ENCODE data around the gene MS4A8. TPM values are rescaled to one million over a fixed set of nuclear protein-coding genes. Genes with fewer than 3 reads are reported as not detected.
"Not testable (repeated sequence)": the region's sequence is repeated elsewhere in the genome, so short reads cannot be mapped to it uniquely, and the experiment has no call there.

Gene MS4A8
- total RNA-seq, 1 donor from 2014 or later = not detected

DNA sequence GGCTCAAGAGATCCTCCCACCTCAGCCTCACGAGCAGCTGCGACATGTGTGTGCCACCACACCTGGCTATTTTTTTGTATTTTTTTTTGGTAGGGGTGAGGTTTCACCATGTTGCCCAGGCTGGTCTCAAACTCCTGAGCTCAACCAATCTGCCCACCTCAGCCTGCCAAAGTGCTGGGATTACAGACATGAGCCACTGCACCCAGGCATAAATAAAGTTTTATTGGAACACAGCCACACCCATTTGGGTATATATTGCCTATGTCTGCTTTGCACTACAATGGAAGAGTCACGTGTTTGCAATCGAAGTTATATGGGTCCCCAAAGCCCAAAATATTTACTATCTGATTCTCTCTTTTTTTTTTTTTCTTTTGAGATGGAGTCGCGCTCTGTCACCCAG lies 55.5 kb downstream of the MS4A8 start:
- Histone ChIP-seq H3K9me3 (ENCODE audit: low read depth) (no peaks in the 10 kb centered on the region), H3F3A (ENCODE audit: low read depth) (no peaks in the 10 kb centered on the region), H4K20me1 (ENCODE audit: low read depth) (no peaks in the 10 kb centered on the region), H3K27me3 (no peaks in the 10 kb centered on the region), H3K9ac (no peak overlapping the region), H3K36me3 (no peaks in the 10 kb centered on the region), H2AFZ (replicated peaks) (no peak overlapping the region), H3K27ac (no peak overlapping the region), H3K4me1 (no peaks in the 10 kb centered on the region), H3K4me3 (no peak overlapping the region), H3K4me2 (no peak overlapping the region), H3K79me2 (ENCODE audit: low read depth) (no peaks in the 10 kb centered on the region)
- no peak for DNase-seq (ENCODE audit: low spot score)
- TF ChIP-seq EZH2phosphoT487 (IDR thresholded peaks at IDR 0.05) (no peak), EZH2 (IDR thresholded peaks at IDR 0.05) (no peak)
- TF ChIP-seq, protein P1, sequence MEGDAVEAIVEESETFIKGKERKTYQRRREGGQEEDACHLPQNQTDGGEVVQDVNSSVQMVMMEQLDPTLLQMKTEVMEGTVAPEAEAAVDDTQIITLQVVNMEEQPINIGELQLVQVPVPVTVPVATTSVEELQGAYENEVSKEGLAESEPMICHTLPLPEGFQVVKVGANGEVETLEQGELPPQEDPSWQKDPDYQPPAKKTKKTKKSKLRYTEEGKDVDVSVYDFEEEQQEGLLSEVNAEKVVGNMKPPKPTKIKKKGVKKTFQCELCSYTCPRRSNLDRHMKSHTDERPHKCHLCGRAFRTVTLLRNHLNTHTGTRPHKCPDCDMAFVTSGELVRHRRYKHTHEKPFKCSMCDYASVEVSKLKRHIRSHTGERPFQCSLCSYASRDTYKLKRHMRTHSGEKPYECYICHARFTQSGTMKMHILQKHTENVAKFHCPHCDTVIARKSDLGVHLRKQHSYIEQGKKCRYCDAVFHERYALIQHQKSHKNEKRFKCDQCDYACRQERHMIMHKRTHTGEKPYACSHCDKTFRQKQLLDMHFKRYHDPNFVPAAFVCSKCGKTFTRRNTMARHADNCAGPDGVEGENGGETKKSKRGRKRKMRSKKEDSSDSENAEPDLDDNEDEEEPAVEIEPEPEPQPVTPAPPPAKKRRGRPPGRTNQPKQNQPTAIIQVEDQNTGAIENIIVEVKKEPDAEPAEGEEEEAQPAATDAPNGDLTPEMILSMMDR (IDR thresholded peaks at IDR 0.05) = no peak
- Mint-ChIP-seq H3K4me1 (peaks cover 2% of the 10 kb centered on the region), H3K27me3 (ENCODE audit: insufficient read depth, low read depth) (peaks cover 10% of the 10 kb centered on the region), H3K27ac (no peak overlapping the region), H3K36me3 (no peaks in the 10 kb centered on the region), H3K9me3 (peaks cover 3% of the 10 kb centered on the region), H3K4me3 (no peak overlapping the region)

DNA sequence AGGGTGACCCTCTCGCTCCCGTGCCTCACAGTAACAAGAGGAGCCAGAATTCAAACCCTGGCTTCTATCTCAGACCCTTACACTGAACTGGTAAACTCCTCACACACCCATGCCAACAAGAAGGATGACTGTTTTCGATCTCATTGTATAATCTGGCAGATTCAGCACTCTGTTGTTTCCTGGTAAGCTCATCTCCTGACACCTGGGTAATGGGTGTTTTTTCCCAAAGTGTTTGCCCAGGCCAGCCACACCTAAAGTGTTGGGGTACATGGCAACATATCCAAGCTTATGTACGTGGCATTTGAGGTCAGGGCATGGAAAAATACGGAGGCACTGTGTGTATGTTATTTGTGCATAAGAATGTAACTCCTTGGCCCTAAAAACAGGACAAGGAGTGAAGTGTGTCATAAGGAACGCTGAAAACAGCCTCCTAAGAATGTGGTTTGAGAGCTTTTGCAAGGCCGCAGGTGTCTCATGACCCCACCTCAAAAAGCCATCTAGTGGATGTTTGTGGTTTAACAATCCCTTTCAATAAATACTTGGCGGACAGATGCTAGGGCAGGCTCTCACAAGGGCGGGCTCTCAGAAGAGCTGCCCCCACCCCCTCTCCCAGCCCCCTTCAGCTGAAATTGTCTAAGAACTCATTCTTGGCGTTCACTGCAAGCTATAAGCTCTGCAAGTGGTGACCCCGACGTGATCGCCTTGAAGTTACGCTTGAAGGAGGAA lies 57.1 kb downstream of the MS4A8 start, which contains the start of gene MS4A15:
TSS of gene MS4A15 (plus strand) at position 561 of the 726 bp plus-strand sequence. CDS start 6,867 bp downstream, outside the sequence.
- Histone ChIP-seq H4K20me1 (ENCODE audit: low read depth) (no peaks in the 10 kb centered on the region), H3K9me3 (ENCODE audit: low read depth) (no peaks in the 10 kb centered on the region), H2AFZ (replicated peaks) (no peak within 1 kb of the TSS), H3K4me3 (no peak within 1 kb of the TSS), H3K36me3 (no peaks in the 10 kb centered on the region), H3K79me2 (ENCODE audit: low read depth) (no peaks in the 10 kb centered on the region), H3F3A (ENCODE audit: low read depth) (no peaks in the 10 kb centered on the region), H3K27me3 (no peaks in the 10 kb centered on the region), H3K27ac (no peak within 1 kb of the TSS), H3K9ac (no peak within 1 kb of the TSS), H3K4me2 (no peak within 1 kb of the TSS), H3K4me1 (no peaks in the 10 kb centered on the region)
- no peaks in the 10 kb centered on the region for H3K4me1 Mint-ChIP-seq
- TF ChIP-seq, protein P1 (IDR thresholded peaks at IDR 0.05) = peak; percentile 57
- TF ChIP-seq EZH2 (IDR thresholded peaks at IDR 0.05) = no peak
- peak; percentile 55 for DNase-seq (ENCODE audit: low spot score)
- no peak within 1 kb of the TSS for H3K27ac Mint-ChIP-seq
- no peak within 1 kb of the TSS for H3K4me3 Mint-ChIP-seq
- H3K9me3 Mint-ChIP-seq = peaks cover 3% of the 10 kb centered on the region
- H3K36me3 Mint-ChIP-seq = no peaks in the 10 kb centered on the region
- peaks cover 13% of the 10 kb centered on the region for H3K27me3 Mint-ChIP-seq (ENCODE audit: insufficient read depth, low read depth)

DNA sequence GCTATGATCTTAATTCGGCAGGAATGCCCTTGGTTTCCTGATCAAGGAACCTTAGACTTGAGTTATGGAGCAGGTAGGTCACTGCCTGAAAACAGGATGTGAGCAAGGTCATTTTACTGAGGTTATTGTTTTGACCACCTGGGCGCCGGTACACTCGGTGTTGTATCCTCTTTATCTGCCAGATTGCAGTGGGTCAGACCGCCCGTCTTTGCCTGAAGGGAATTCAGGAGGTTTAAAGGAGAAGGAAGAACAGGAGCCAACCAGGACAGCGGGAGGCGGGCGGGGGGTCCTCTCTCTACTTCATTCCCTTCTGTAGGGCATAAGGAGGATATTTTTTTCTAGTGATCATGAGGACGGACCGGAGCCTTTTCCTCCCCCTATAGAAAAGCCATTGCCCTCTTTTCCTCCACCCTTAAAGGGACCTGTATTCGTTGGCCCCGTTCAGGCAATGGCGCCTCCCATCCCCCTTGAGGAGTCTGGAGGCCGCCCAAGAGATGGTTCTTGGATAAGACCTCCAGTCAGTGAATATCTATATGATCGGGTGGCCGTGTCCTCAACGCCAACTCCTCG lies 57.9 kb downstream of the MS4A8 start:
- H2AFZ ChIP-seq (replicated peaks) = no peak overlapping the region
- H3K4me1 Mint-ChIP-seq = no peaks in the 10 kb centered on the region
- DNase-seq (ENCODE audit: low spot score) = no peak
- H3K4me3 Mint-ChIP-seq = no peak overlapping the region
- H3K4me1 ChIP-seq = no peaks in the 10 kb centered on the region
- no peak overlapping the region for H3K4me3 ChIP-seq
- H3K27me3 Mint-ChIP-seq (ENCODE audit: insufficient read depth, low read depth) = peaks cover 13% of the 10 kb centered on the region
- H3K36me3 Mint-ChIP-seq = no peaks in the 10 kb centered on the region
- H3K9me3 ChIP-seq (ENCODE audit: low read depth) = no peaks in the 10 kb centered on the region
- no peak overlapping the region for H3K4me2 ChIP-seq
- no peaks in the 10 kb centered on the region for H3K79me2 ChIP-seq (ENCODE audit: low read depth)
- no peak overlapping the region for H3K9ac ChIP-seq
- H4K20me1 ChIP-seq (ENCODE audit: low read depth) = no peaks in the 10 kb centered on the region
- no peaks in the 10 kb centered on the region for H3K27me3 ChIP-seq
- no peak for TF ChIP-seq EZH2phosphoT487 (IDR thresholded peaks at IDR 0.05)
- TF ChIP-seq, protein P1 (IDR thresholded peaks at IDR 0.05) = no peak
- TF ChIP-seq EZH2 (IDR thresholded peaks at IDR 0.05) = no peak
- peaks cover 3% of the 10 kb centered on the region for H3K9me3 Mint-ChIP-seq
- H3K36me3 ChIP-seq = no peaks in the 10 kb centered on the region
- H3K27ac ChIP-seq = no peak overlapping the region
- no peaks in the 10 kb centered on the region for H3F3A ChIP-seq (ENCODE audit: low read depth)
- H3K27ac Mint-ChIP-seq = no peak overlapping the region

DNA sequence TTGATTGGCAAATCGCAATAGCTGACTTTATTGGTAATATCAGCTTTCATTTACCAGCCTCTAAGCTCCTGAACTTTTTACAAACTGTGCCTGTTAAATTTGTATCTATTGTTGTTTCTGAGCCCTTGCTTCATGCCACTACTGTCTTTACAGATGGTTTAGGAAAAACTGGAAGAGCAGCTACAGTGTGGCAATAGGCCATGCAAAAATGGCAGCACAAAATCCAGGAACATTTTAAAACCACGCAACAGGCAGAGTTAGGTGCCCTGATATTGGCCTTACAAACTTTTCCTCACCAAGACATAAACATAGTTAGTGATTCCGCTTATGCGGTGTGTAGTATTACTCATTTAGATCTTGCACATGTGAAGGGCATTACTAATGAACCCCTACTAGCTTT lies 59.3 kb downstream of the MS4A8 start:
- H3K27ac ChIP-seq; H3K4me1 Mint-ChIP-seq; H3K9ac ChIP-seq; H3K4me1 ChIP-seq; H2AFZ ChIP-seq (replicated peaks); H3K27me3 ChIP-seq; H3F3A ChIP-seq (ENCODE audit: low read depth); H3K4me3 ChIP-seq; H3K36me3 ChIP-seq; H3K27me3 Mint-ChIP-seq (ENCODE audit: insufficient read depth, low read depth); H3K4me2 ChIP-seq; H3K9me3 ChIP-seq (ENCODE audit: low read depth); H4K20me1 ChIP-seq (ENCODE audit: low read depth); DNase-seq (ENCODE audit: low spot score); H3K79me2 ChIP-seq (ENCODE audit: low read depth); H3K27ac Mint-ChIP-seq; H3K9me3 Mint-ChIP-seq; H3K36me3 Mint-ChIP-seq; H3K4me3 Mint-ChIP-seq: not testable (repeated sequence)

DNA sequence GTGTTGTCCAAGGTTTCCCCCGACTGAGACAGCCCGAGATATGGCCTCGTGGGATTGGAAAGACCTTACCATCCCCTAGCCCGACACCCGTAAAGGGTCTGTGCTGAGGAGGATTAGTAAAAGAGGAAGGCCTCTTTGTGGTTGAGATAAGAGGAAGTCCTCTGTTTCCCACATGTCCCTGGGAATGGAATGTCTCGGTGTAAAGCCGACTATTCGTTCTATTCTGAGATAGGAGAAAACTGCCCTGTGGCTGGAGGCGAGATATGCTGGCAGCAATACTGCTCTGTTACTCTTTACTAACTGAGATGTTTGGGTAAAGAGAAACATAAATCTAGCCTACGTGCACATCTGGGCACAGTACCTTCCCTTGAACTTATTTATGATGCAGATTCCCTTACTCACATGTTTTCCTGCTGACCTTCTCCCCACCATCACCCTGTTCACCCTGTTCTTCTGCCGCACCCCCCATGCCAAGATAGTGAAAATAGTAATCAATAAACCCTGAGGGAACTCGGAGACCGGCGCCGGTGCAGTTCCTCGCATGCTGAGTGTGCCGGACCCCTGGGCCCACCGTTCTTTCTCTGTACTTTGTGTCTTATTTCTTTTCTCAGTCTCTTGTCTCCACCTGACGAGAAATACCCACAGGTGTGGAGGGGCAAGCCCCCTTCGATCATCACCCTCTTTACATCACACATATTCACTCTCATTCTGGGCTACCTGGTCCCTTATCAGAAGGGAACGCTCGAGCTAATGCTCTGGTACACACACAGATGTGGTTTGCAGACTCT lies 60.2 kb downstream of the MS4A8 start:
- not testable (repeated sequence) for H3K4me1 Mint-ChIP-seq; H3K79me2 ChIP-seq (ENCODE audit: low read depth); H3K27me3 ChIP-seq; H3K9me3 ChIP-seq (ENCODE audit: low read depth); H3K27ac Mint-ChIP-seq; H4K20me1 ChIP-seq (ENCODE audit: low read depth); H2AFZ ChIP-seq (replicated peaks); H3K4me2 ChIP-seq; H3K36me3 ChIP-seq; H3K4me1 ChIP-seq; H3K36me3 Mint-ChIP-seq; DNase-seq (ENCODE audit: low spot score); H3K27me3 Mint-ChIP-seq (ENCODE audit: insufficient read depth, low read depth); H3K9ac ChIP-seq; H3K9me3 Mint-ChIP-seq; H3F3A ChIP-seq (ENCODE audit: low read depth); H3K27ac ChIP-seq; H3K4me3 Mint-ChIP-seq; H3K4me3 ChIP-seq

All from neural progenitor cell (in vitro differentiated cells).